HG02678 (cell line): ENCODE measurements around the gene FABP2.

Experiments
- ATAC-seq: cut with Tn5 transposase; IDR thresholded peaks from one replicate; pipeline ENCODE4 v1.9.1; 2021; ENCODE audit warnings: mild to moderate bottlenecking, moderate library complexity; ENCODE audit not compliant: unreplicated experiment

FABP2 gene

GRCh38 chr4:119268466-119268865 lies 53.5 kb downstream of the FABP2 start:
- no peak for ATAC-seq
